ENCODE data around the gene PHPT1. TPM values are rescaled to one million over a fixed set of nuclear protein-coding genes. Genes with fewer than 3 reads are reported as not detected.

PHPT1 gene
- total and polyA plus RNA-seq, 2 donors: 43.9 to 105 TPM

DNA sequence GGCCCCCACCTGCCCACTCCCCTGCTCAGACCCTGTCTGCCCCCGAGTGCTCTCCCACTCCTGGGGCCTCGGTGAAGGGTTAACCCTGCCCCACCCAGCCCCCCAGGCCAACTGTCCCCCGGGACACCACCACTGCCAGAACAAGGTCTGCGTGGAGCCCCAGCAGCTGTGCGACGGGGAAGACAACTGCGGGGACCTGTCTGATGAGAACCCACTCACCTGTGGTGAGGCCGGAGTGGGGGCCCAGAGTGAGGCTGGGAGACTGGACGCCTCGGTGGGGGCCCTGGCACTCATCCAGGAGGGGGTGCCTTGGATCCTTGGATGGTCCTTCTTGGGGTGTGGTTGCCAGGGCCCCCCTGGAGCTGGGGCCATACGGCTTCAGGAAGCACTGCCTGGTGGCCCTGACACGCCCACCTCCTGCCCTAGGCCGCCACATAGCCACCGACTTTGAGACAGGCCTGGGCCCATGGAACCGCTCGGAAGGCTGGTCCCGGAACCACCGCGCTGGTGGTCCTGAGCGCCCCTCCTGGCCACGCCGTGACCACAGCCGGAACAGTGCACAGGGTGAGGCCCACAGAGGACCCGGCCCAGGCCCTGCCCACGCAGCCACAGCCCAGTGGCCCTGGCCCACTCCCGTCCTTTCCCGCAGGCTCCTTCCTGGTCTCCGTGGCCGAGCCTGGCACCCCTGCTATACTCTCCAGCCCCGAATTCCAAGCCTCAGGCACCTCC is 5.1 kb downstream of the PHPT1 start:
- 70% methylated on average over 30 of the region's 30 CpGs for WGBS
- DNase-seq (ENCODE audit: extremely low spot score): no peak

DNA sequence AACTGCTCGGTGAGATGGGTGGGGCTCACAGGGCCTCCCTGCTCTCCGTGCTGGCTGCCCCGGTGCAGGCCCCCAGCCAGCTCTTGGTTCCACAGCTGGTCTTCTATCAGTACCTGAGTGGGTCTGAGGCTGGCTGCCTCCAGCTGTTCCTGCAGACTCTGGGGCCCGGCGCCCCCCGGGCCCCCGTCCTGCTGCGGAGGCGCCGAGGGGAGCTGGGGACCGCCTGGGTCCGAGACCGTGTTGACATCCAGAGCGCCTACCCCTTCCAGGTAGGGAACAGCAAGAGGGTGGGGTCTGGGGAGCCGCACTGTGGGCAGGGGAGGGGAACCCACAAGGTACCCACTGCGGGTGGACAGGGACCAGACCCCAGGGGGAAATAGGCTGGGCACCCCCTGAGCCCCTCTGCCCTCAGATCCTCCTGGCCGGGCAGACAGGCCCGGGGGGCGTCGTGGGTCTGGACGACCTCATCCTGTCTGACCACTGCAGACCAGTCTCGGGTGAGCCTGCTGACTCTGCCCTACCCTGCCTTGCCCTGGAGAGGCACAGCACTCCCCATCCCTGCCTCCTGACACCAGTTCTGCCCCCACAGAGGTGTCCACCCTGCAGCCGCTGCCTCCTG is 5.7 kb downstream of the PHPT1 start:
- Histone ChIP-seq H3K36me3 (ENCODE audit: insufficient read depth) (no peaks in the 10 kb centered on the region), H3K4me3 (ENCODE audit: low read depth, low read length) (no peak overlapping the region), H3K4me1 (ENCODE audit: insufficient read depth) (no peaks in the 10 kb centered on the region), H3K27ac (ENCODE audit: low read depth) (no peak overlapping the region)
- WGBS: 65% methylated on average over 23 of the region's 23 CpGs
- DNase-seq (ENCODE audit: extremely low spot score): no peak

More for the DNA sequence above, 5.1 kb downstream of the PHPT1 start:
- no peak overlapping the region for H3K27ac ChIP-seq (ENCODE audit: low read depth)
- H3K4me3 ChIP-seq (ENCODE audit: low read depth, low read length): no peak overlapping the region
- no peaks in the 10 kb centered on the region for H3K36me3 ChIP-seq (ENCODE audit: insufficient read depth)
- H3K4me1 ChIP-seq (ENCODE audit: insufficient read depth): peaks cover 1% of the 10 kb centered on the region

DNA sequence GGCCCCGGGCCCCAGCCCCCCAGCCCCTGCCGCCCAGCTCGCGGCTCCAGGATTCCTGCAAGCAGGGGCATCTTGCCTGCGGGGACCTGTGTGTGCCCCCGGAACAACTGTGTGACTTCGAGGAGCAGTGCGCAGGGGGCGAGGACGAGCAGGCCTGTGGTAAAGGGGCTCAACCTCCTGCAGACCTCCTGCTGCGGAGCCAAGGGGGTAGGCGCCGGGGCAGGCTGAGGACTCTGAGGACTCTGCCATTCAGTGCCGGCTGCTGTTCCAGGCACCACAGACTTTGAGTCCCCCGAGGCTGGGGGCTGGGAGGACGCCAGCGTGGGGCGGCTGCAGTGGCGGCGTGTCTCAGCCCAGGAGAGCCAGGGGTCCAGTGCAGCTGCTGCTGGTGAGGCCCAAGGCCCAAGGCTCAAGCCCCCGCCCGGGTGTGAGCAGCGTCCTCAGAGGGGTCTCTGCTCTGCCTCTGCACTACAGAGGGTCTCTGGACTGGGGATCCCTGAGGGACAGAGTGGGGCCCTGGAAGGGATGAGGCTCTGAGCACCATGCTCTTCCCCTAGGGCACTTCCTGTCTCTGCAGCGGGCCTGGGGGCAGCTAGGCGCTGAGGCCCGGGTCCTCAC is 6.4 kb downstream of the PHPT1 start:
- 73% methylated on average over 26 of the region's 26 CpGs for WGBS
- H3K27ac ChIP-seq (ENCODE audit: low read depth): no peak overlapping the region
- no peak for DNase-seq (ENCODE audit: extremely low spot score)
- H3K4me3 ChIP-seq (ENCODE audit: low read depth, low read length): no peak overlapping the region
- H3K4me1 ChIP-seq (ENCODE audit: insufficient read depth): no peaks in the 10 kb centered on the region
- no peaks in the 10 kb centered on the region for H3K36me3 ChIP-seq (ENCODE audit: insufficient read depth)

DNA sequence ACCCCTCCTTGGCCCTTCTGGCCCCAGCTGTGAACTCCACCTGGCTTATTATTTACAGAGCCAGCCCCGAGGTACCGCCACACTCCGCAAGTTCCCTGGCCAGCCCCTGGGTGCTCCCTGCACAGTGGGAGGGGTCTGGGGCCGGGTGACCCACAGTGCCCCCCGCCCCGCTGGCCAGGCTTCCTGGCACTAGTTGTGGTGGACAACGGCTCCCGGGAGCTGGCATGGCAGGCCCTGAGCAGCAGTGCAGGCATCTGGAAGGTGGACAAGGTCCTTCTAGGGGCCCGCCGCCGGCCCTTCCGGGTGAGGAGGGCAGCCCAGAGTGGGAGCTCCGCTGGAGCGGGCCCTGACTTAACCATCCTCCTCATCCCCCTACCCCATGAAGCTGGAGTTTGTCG is 6.9 kb downstream of the PHPT1 start:
- no peaks in the 10 kb centered on the region for H3K36me3 ChIP-seq (ENCODE audit: insufficient read depth)
- DNase-seq (ENCODE audit: extremely low spot score): no peak
- H3K4me1 ChIP-seq (ENCODE audit: insufficient read depth): no peaks in the 10 kb centered on the region
- 70% methylated on average over 15 of the region's 15 CpGs for WGBS
- no peak overlapping the region for H3K4me3 ChIP-seq (ENCODE audit: low read depth, low read length)
- H3K27ac ChIP-seq (ENCODE audit: low read depth): no peak overlapping the region

DNA sequence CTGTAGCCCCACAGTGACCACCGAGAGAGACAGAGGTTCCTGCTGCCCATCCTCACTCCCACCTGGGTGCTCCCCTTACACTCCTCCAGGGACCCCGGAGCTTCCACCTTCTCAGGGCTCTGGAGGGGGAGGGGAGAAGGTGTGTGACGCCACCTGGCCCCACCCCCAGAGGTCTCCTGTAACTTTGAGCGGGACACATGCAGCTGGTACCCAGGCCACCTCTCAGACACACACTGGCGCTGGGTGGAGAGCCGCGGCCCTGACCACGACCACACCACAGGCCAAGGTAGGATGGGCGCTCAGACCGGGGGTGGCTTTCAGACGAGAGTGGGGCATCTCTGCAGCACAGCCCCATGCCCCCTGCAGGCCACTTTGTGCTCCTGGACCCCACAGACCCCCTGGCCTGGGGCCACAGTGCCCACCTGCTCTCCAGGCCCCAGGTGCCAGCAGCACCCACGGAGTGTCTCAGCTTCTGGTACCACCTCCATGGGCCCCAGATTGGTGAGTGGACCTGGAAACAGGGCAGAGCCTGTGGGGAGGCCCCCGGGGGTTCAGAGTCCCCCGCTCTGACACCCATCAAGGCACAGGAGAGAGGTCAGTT is 7.4 kb downstream of the PHPT1 start:
- 81% methylated on average over 14 of the region's 14 CpGs for WGBS
- no peak overlapping the region for H3K27ac ChIP-seq (ENCODE audit: low read depth)
- H3K4me1 ChIP-seq (ENCODE audit: insufficient read depth): no peaks in the 10 kb centered on the region
- no peak for DNase-seq (ENCODE audit: extremely low spot score)
- no peaks in the 10 kb centered on the region for H3K36me3 ChIP-seq (ENCODE audit: insufficient read depth)
- no peak overlapping the region for H3K4me3 ChIP-seq (ENCODE audit: low read depth, low read length)

DNA sequence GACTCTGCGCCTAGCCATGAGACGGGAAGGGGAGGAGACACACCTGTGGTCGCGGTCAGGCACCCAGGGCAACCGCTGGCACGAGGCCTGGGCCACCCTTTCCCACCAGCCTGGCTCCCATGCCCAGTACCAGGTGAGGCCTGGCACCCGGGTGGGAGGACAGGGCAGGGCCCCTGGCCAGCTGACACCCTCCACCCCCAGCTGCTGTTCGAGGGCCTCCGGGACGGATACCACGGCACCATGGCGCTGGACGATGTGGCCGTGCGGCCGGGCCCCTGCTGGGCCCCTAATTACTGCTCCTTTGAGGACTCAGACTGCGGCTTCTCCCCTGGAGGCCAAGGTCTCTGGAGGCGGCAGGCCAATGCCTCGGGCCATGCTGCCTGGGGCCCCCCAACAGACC is 8.0 kb downstream of the PHPT1 start:
- H3K36me3 ChIP-seq (ENCODE audit: insufficient read depth): peaks cover 4% of the 10 kb centered on the region
- no peaks in the 10 kb centered on the region for H3K4me1 ChIP-seq (ENCODE audit: insufficient read depth)
- no peak for DNase-seq (ENCODE audit: extremely low spot score)
- 87% methylated on average over 19 of the region's 19 CpGs for WGBS
- no peak overlapping the region for H3K27ac ChIP-seq (ENCODE audit: low read depth)
- no peak overlapping the region for H3K4me3 ChIP-seq (ENCODE audit: low read depth, low read length)

DNA sequence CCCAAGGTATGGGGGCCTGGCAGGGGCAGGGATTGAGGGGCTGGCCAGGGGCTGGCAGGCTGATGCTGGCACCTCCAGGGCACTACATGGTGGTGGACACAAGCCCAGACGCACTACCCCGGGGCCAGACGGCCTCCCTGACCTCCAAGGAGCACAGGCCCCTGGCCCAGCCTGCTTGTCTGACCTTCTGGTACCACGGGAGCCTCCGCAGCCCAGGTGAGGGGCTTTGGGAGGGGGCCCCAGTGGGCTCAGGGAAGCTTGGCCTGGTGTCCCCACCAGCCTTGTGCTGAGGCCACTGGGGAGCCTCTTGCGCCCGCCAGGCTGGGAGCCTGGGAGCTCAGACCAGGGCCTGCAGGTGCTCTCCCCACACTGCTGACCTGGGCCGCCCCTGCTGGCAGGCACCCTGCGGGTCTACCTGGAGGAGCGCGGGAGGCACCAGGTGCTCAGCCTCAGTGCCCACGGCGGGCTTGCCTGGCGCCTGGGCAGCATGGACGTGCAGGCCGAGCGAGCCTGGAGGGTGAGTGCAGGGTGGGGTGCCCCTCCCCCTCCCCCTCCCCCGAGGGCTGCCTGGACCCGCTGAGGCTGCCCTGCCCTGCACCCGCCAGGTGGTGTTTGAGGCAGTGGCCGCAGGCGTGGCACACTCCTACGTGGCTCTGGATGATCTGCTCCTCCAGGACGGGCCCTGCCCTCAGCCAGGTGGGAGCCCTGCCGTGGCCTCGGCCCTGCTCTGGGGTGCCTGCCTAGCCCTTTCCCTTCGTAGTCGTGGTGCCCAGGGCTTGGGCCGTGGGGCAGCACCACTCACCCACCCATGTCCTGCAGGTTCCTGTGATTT is 8.6 kb downstream of the PHPT1 start:
- WGBS: 81% methylated on average over 29 of the region's 29 CpGs
- no peak for DNase-seq (ENCODE audit: extremely low spot score)

DNA sequence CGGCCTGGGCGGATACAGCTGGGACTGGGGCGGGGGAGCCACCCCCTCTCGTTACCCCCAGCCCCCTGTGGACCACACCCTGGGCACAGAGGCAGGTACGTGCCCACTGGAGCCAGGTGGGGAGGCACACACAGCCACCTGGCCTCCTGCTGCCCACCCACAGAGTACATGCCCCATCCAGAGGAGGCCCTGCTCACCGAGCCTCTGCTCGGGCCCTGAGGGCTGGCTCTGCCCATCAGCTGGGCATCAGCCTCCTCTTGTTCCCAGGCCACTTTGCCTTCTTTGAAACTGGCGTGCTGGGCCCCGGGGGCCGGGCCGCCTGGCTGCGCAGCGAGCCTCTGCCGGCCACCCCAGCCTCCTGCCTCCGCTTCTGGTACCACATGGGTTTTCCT is 9.2 kb downstream of the PHPT1 start:
- H3K4me3 ChIP-seq (ENCODE audit: low read depth, low read length): no peak overlapping the region
- H3K27ac ChIP-seq (ENCODE audit: low read depth): no peak overlapping the region
- peaks cover 11% of the 10 kb centered on the region for H3K36me3 ChIP-seq (ENCODE audit: insufficient read depth)
- DNase-seq (ENCODE audit: extremely low spot score): no peak
- 91% methylated on average over 15 of the region's 15 CpGs for WGBS
- H3K4me1 ChIP-seq (ENCODE audit: insufficient read depth): no peaks in the 10 kb centered on the region

More for the DNA sequence above, 8.6 kb downstream of the PHPT1 start:
- Histone ChIP-seq H3K4me1 (ENCODE audit: insufficient read depth) (no peaks in the 10 kb centered on the region), H3K4me3 (ENCODE audit: low read depth, low read length) (no peak overlapping the region), H3K36me3 (ENCODE audit: insufficient read depth) (peaks cover 9% of the 10 kb centered on the region), H3K27ac (ENCODE audit: low read depth) (no peak overlapping the region)

DNA sequence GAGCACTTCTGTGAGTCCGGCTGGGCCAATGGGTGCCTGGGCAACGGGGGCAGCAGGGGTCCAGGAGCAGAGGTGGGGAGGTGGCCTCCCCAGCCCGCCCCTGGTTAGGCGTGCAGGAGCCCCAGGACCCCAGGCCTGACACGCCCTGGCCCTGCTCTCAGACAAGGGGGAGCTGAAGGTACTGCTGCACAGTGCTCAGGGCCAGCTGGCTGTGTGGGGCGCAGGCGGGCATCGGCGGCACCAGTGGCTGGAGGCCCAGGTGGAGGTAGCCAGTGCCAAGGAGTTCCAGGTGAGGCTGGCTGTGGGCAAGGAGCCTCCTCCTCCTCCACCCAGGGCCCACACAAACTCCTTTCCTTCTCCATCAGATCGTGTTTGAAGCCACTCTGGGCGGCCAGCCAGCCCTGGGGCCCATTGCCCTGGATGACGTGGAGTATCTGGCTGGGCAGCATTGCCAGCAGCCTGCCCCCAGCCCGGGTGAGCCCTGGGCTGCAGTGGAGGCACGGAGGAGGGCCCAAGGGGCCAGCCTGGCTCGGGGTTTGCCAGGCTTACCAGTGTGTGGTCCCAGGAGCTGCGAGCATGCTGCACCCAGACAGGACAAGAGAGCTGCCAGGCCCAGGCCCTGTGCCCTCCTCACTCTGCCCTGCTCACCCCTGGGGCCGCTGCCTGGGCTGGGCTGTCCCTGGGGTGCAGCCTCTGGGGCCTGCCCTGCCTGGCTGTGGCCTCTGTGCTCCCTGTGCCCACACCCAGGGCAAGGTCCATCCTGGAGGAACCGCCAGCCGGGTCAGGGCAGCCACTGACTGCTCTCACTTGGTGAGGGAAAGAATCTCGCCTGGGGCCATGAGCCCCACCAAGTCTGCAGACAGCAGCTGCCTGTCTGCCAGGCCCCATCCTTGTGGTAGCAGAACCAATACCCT is 9.9 kb downstream of the PHPT1 start:
- peaks cover 11% of the 10 kb centered on the region for H3K36me3 ChIP-seq (ENCODE audit: insufficient read depth)
- WGBS: 65% methylated on average over 20 of the region's 20 CpGs
- no peak overlapping the region for H3K4me3 ChIP-seq (ENCODE audit: low read depth, low read length)
- H3K4me1 ChIP-seq (ENCODE audit: insufficient read depth): no peaks in the 10 kb centered on the region
- no peak overlapping the region for H3K27ac ChIP-seq (ENCODE audit: low read depth)
- no peak for DNase-seq (ENCODE audit: extremely low spot score)

DNA sequence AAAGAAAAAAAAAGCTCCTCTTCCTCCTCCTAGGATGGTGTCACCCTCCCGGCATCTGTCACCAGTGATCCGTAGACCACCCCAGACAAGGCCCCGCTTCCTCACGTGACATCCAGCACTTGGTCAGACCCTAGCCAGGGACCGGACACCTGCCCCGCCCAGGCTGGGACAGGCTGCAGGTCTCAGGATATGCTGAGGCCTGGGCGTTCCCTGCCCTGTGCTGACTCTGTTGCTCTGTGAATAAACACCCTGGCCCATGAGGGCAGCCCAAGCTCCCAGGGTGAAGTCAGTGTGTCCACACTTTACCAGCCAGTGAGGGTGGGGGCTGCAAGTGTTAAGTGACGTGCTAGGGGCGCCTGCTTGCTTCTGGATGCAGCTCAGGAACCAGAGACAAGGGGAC is 11.3 kb downstream of the PHPT1 start:
- peaks cover 11% of the 10 kb centered on the region for H3K36me3 ChIP-seq (ENCODE audit: insufficient read depth)
- no peak for DNase-seq (ENCODE audit: extremely low spot score)
- H3K4me3 ChIP-seq (ENCODE audit: low read depth, low read length): no peak overlapping the region
- no peak overlapping the region for H3K27ac ChIP-seq (ENCODE audit: low read depth)
- H3K4me1 ChIP-seq (ENCODE audit: insufficient read depth): no peaks in the 10 kb centered on the region
- 83% methylated on average over 9 of the region's 9 CpGs for WGBS

DNA sequence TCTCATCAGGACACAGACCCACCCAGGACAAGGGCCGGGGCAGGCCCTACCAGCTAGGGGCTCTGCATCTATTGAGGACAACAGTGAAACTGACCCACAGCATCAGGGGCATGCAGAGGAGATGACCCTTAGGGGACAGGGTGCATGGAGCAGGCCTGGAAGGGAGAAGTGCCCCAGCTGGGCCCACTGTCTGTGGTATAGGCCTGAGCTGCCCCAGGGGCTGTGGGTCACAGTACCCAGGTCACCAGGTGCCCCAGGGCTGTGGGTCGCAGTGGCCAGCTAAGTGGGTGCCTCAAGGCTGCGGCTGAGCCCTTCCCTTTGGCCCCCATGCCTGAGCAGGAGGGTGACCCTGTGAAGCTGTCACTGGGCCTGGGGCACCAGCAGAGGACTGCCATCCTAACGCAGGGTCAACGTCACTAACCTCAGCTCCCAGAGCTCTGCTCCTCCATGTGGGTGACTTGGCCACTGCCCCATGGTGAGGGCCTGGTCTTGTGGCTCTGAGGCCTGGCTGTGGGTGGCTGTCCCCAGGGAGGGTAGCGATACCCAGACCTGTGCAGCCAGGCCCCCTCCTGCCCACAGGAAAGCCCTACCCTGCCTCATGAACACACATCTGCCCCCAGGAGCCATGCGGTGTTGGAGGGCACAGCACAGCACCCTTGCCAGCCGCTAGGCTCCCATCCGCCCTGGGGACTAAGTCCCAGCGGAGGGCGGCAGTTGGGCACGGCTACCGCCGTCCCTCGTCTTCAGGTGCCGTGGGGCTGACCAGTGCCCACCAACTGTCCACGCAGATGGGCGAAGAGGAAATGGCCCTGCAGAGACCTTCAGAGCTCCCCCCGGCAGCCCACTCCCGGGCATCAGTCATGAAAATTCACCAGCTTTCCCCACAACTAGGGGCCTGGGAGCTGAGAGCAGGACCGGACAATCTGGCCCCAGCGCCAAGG is 12.0 kb downstream of the PHPT1 start:
- Histone ChIP-seq H3K4me3 (ENCODE audit: low read depth, low read length) (no peak overlapping the region), H3K4me1 (ENCODE audit: insufficient read depth) (no peaks in the 10 kb centered on the region), H3K27ac (ENCODE audit: low read depth) (no peak overlapping the region), H3K36me3 (ENCODE audit: insufficient read depth) (peaks cover 11% of the 10 kb centered on the region)
- 90% methylated on average over 22 of the region's 22 CpGs for WGBS
- no peak for DNase-seq (ENCODE audit: extremely low spot score)
